Fibroblast of skin of left quadriceps (primary cell): ENCODE results near the gene RPS5.
"Not testable (repeated sequence)": the region's sequence is repeated elsewhere in the genome, so short reads cannot be mapped to it uniquely, and the experiment has no call there.

Experiments
- DNase-seq, 2 experiments: peaks; one replicate each; pipeline ENCODE4 v3.0.0-alpha.2; 2013; ENCODE audit warnings: low read depth in 2 of 2

The RPS5 gene

DNA sequence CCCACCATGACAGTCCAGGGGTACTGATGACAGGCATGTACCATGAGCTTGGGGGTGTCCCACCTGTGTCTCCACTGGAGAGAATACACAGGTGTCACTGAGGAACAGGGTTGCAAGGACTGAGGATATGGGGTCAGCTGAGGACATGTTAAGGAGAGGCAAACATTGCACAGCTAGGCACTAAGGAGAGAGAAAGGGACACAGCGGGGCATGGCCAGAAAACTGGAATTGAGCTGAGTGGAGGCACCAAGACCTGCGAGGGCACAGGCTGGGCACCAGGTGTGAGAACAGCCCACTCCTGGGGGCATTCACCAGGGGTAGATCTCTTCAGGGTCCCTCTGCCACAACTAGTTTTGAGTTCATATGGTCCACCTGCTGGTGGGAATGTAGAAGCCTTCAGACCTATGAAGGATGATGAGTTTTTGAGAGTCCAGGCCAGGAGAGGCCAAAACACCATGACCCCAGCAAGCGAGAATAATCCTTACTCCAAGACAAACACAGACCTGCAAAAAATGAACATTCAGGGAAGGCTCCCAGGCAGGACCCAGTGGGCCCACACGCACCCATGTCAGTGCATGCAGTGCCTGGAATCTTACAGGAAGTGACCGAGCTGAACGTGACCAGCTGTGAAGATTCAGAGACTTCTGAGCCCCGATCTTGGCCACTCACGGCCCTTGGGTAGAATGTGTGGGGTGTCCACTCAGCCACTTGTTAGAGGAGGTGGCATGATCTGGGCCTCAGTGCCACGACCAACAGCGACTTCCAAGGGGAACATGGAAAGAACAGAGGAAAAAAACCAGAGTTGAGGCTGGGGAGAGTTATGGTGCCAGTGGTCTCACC lies 20.0 kb downstream of the RPS5 start:
- no peak for DNase-seq

DNA sequence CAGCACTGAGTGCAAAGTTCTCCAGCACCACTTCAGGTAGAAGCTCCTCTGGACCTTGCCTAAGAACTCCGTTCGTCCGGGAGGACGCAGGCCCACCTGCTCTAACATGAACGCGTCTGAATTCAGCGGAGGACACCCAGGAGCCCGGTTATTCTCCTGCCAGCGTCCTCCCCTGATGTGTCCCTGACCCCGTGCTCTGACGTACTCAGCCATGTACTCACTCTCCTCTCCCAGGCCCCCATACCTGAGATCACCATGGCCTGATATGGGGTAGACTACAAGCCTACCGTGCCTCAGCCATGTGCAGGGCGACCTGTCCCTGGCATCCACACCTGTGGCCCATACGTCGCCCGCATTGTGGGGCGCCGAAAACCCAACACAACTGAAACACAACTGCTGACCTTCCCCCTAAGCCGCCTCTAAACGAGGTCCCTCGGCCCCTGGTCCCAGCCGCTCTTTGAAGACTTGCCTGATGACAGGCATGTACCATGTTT lies 20.6 kb downstream of the RPS5 start:
- no peak for DNase-seq

DNA sequence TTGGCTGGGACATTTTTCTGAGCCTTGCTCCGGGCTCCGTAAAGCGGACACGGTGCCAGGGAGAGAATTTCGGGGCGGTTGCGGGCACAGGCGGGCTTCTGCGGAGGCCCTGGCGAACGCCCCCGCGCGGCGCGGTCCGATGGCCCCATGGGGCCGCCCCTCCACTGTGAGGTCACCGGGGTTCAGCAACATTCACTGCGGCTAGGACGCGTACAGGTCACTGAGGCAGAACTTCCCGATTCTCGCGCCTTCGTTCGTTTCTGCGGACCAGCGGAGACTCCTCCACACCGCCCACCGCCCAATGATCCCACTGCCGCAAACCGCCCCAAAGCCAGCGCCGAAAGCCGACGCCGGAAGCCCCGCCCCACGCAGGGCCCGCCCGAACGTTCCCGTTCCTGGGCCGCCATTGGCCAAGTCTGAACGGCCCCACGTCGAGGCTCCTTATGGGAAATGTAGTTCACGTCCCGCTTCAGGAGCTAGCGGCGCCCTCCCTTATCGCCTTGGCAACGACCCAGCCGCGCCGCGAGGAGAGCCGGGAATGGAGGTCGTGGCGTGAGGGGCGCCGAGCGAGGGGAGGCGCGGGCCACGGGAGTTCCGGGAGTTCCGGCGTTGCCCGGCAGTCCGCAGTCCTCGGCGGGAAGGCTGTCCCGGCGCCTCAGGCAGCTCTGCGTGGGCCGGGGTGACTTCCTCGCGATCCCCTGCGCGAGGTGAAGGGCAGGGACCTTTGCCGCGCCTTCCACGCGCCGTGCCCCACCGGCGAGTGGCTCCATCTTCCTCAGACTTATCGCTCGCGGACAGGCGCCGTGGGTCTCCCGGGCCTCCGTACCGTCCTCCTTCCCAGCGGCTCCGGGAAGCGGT lies 21.3 kb downstream of the RPS5 start, which contains the start of gene ZNF584:
ZNF584 (plus strand) TSS at position 498 of the 858 bp plus-strand sequence. CDS start 499 bp downstream, outside the sequence.
- peak; percentile 91 to 92 for DNase-seq

DNA sequence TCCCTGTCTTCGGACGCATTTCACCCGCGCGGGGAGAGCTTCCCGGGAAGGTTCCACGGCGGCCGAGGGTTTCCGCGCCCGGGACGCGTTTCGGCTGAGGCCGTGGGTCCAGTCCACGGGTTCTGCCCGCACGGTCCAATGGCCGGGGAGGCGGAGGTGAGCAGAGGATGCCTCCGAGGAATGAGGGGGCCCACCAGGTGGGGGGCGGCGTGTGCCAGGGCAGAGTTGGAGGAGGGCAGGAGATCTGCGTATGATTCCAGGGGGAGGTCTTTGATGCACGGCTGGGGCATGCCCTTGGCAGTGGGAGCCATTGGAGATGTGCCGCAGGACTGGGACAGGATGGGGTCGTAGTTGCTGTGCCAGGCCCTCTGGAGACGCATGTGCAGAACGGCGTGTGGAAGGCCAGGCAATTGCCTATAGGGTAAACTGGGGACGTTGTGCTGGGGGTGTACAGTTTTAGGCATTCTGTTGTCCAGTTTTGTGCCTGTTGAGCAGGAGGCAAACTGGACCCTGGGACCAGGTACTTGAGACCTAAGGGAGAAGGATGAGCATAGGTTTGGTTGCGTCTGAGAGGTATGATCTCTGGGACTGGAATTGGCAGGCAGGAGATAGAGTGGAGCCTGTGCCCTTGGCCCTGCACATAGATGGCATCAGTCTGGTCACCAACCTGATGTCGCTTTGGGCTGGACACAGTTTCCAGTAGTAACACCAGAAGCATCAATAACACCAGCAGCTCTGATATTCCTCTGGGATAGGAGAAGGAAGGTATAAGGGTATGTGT lies 22.1 kb downstream of the RPS5 start:
- DNase-seq: no peak

DNA sequence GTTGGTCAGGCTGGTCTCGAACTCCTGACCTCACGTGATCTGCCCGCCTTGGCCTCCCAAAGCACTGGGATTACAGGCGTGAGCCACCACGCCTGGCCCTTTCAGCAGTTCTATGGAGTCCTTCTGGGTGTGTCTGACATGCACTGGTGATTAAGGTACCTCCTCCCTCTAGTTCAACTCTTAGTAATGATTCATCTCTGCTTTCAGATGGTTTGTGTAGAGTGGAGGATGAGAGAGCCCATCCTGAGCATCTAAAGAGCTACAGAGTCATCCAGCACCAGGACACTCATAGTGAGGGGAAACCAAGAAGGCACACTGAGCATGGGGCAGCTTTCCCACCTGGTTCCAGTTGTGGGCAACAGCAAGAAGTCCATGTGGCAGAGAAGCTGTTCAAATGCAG lies 29.5 kb downstream of the RPS5 start:
- no peak for DNase-seq

DNA sequence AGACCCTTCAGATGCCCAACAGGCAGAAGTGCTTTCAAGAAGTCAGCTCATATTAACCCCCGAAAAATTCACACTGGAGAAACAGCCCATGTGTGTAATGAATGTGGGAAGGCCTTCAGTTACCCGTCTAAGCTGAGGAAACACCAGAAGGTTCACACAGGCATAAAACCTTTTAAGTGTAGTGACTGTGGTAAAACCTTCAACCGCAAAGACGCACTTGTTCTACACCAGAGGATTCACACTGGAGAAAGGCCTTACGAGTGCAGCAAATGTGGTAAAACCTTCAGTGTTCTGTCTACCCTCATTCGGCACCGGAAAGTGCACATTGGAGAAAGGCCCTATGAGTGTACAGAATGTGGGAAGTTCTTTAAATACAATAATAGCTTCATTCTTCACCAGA lies 30.0 kb downstream of the RPS5 start:
- DNase-seq: no peak

DNA sequence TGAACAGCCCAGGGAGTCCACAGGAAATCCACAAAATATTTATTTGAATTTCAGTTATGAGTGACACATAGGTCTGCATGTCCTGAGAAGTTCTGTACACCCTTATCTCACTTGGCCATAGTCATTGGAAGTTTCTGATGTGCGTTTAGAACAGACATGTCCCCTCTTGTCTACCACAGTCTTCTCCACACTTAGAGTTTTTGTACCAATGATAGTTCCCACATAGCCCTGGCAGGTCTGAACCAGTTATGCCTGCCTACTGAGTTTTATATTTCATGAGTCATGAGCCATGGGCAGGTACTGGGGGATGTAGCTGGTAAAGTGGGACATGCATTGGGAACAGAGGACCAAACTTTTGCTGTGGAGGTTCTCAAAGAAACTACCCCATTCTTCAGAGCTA lies 41.5 kb downstream of the RPS5 start:
- DNase-seq: no peak

DNA sequence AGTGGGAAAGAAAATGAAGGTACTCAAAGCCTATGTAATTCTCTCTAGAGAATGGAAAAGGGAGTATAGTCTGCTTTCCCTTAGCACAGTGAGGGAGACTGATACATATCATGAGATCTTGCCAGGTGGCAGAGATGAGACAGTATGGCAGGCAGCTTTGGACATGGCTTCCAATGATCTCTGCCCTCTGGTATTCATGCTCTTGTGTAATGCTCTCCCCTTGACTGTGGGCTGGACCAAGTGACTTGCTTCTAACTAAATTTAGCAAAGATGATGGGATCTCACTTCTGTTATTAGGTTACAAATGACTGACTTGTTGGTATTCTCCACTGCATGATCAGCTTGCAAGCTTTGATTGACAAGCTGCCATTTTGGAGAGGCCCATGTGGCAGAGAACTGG lies 42.7 kb downstream of the RPS5 start:
- DNase-seq: no peak

DNA sequence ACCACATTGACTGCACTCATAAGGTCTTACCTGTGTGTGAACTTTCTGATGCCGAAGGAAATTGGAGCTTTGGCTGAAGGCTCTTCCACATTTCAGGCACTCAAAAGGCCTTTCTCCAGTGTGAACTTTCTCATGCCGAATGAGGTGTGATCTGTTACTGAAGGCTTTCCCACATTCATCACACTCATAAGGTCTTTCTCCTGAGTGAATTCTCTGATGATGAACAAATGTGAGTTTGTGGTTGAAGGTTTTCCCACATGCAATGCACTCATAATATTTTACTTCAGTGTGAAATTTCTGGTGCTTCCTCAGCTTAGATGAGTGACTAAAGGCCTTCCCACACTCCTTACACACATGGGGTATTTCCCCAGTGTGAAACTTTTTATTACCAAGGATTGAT lies 47.1 kb downstream of the RPS5 start:
- DNase-seq: no peak

DNA sequence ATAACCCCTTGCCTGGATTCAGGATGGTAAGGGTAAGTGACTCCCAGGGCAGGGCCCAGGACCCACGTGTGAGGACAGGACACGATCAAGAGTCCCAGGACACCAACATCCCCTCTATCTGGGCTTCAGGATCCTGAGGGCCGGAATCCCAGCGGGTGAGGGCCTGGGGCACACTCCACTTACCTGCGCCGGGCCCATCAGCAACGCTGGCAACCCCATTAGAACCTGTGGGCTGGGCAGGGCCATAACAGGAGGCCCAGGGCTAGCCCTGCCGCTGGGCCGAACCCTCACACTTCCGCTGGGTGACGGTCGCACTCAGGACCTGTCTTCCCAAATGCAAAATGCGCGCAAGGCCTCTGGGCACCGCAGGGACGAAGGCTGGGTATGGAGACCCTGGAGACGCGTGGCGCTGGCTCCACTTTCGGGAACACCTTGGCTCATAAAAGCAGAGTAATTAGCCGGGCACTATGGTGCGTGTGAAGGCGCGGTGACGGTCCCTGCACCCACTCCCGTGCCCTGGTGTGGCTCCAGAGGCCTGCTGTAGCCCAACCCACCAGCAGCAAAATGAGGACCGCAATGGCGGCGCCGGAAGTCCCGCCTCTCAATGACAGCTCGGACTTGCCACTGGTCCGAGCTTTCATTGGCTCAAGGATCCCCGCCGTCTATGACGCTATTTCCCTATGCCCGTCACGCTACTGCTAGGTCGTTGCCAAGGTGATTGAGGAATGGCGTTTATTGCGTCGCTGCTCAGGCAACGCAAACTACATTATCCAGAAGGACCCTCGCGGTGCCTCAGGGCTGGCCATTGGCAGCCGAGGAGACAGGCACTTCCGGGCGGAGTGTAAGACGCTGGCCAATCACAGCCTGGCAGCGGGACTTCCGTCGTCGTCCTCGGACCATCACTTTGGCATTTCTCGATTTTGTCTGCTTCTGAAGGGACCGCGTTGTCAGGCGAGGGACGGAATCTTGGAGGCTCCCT lies 52.8 kb downstream of the RPS5 start, which contains the start of gene ZNF132:
ZNF132 (minus strand) TSS at position 578 of the 979 bp plus-strand sequence; CDS start at position 246, 332 bp downstream.
- peak; percentile 99 to 100 for DNase-seq

DNA sequence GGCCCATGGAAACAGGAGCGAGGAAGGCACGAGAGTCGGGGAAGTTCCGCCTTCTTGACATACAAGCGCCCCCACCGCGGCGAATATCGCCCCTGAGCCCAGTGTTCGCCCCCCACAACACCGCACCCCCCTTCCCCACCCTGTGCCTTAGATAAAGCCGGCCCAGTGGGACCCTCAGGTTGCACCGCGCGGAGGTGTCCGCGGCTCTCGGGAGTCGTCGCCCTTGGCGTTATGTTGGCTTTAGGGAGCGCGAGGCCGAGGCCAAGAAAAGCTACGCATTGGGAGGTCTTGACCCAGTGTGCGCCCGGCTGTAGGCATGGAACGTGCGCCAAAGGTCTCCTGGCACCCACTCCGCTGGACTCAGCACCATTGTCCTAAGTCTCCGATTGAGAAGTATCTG lies 53.5 kb downstream of the RPS5 start:
- no peak for DNase-seq

DNA sequence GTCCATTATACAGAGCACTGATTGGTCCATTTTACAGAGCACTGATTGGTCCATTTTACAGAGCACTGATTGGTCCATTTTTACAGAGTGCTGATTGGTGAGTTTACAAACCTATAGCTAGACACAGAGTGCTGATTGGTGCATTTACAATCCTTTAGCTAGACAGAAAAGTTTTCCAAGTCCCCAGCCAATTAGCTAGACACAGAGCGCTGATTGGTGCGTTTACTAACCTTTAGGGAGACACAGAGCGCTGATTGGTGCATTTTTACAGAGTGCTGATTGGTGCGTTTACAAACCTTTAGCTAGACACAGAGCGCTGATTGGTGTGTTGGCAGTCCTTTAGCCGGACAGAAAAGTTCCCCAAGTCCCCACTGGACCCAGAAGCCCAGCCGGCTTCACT lies 55.9 kb downstream of the RPS5 start:
- not testable (repeated sequence) for DNase-seq
